OCI-LY1 (cell line): ENCODE measurements around the gene SPO11.

ENCODE experiments used
- H2AFZ ChIP-seq: fragments of 200-600 bp; sonication (generic), shearing (Covaris generic); 2 replicates; pipeline ENCODE4 v1.6.0; 2014; ENCODE audit warnings: antibody characterized with exemption, mild to moderate bottlenecking, low read length
- H3F3A ChIP-seq: fragments of 200-600 bp; sonication (generic), shearing (Covaris generic); 2 replicates; pipeline ENCODE4 v1.6.0; 2014; ENCODE audit warnings: mild to moderate bottlenecking, antibody characterized with exemption, low read length, moderate library complexity; ENCODE audit not compliant: insufficient read depth
- H3K27ac ChIP-seq: fragments of 200-600 bp; sonication (generic); 2 replicates; pipeline ENCODE4 v1.5.1; 2014; ENCODE audit warnings: low read length, mixed run types, mild to moderate bottlenecking, low read depth; ENCODE audit not compliant: poor library complexity, severe bottlenecking
- H3K27me3 ChIP-seq: fragments of 200-600 bp; sonication (generic); 2 replicates; pipeline ENCODE4 v1.6.0; 2014; ENCODE audit warnings: antibody characterized with exemption, mild to moderate bottlenecking, low read length, moderate library complexity; ENCODE audit not compliant: insufficient read depth
- H3K36me3 ChIP-seq: fragments of 200-600 bp; sonication (generic); 2 replicates; pipeline ENCODE4 v1.6.1; 2014; ENCODE audit warnings: mild to moderate bottlenecking, antibody characterized with exemption, low read length, moderate library complexity, mixed read lengths; ENCODE audit not compliant: insufficient read depth
- H3K4me1 ChIP-seq: fragments of 200-600 bp; sonication (generic); 2 replicates; pipeline ENCODE4 v1.5.1; 2014; ENCODE audit warnings: mild to moderate bottlenecking, low read length, moderate library complexity; ENCODE audit not compliant: insufficient read depth, severe bottlenecking
- H3K4me2 ChIP-seq: fragments of 200-600 bp; sonication (generic), shearing (Covaris generic); 2 replicates; pipeline ENCODE4 v1.6.1; 2014; ENCODE audit warnings: low read length
- H3K4me3 ChIP-seq: fragments of 200-600 bp; sonication (generic); 2 replicates; pipeline ENCODE4 v1.5.1; 2014; ENCODE audit warnings: low read length, low read depth, mild to moderate bottlenecking, mixed read lengths; ENCODE audit not compliant: poor library complexity, severe bottlenecking
- H3K79me2 ChIP-seq: fragments of 200-600 bp; shearing (Covaris generic); 2 replicates; pipeline ENCODE4 v1.6.1; 2016; ENCODE audit warnings: mixed run types, low read length, mixed read lengths; ENCODE audit not compliant: insufficient read depth
- H3K9ac ChIP-seq: fragments of 200-600 bp; sonication (generic), shearing (Covaris generic); 2 replicates; pipeline ENCODE4 v1.6.1; 2014; ENCODE audit warnings: mild to moderate bottlenecking, low read length, mixed read lengths
- H3K9me2 ChIP-seq: fragments of 200-600 bp; sonication (generic), shearing (Covaris generic); 2 replicates; pipeline ENCODE4 v1.6.1; 2014; ENCODE audit warnings: low read depth, mild to moderate bottlenecking, low read length, mixed read lengths
- H3K9me3 ChIP-seq: fragments of 200-600 bp; shearing (Covaris generic); 2 replicates; pipeline ENCODE4 v1.6.1; 2014; ENCODE audit warnings: low read length, mixed read lengths
- H4K20me1 ChIP-seq: fragments of 200-600 bp; sonication (generic), shearing (Covaris generic); 2 replicates; pipeline ENCODE4 v1.6.0; 2016; ENCODE audit warnings: mild to moderate bottlenecking, low read length; ENCODE audit not compliant: insufficient read depth
- EZH2 ChIP-seq: fragments of 200-600 bp; sonication (generic), shearing (Covaris generic); IDR thresholded peaks from 2 replicates; pipeline ENCODE4 v1.8.0; 2017; ENCODE audit warnings: borderline replicate concordance, mixed run types, mild to moderate bottlenecking, antibody characterized with exemption, low read length, moderate library complexity, mixed read lengths
- TF ChIP-seq, protein P1 (sequence below): fragments of 200-600 bp; sonication (generic), shearing (Covaris generic); IDR thresholded peaks from 2 replicates; pipeline ENCODE4 v1.5.1; 2017; ENCODE audit warnings: mild to moderate bottlenecking, antibody characterized with exemption, low read length, moderate library complexity, mixed read lengths

The SPO11 gene

GRCh38 chr20:57374343-57374930 is 44.8 kb downstream of the SPO11 start:
- no peaks in the 10 kb centered on the region for H3K9me2 ChIP-seq
- TF ChIP-seq, protein P1, sequence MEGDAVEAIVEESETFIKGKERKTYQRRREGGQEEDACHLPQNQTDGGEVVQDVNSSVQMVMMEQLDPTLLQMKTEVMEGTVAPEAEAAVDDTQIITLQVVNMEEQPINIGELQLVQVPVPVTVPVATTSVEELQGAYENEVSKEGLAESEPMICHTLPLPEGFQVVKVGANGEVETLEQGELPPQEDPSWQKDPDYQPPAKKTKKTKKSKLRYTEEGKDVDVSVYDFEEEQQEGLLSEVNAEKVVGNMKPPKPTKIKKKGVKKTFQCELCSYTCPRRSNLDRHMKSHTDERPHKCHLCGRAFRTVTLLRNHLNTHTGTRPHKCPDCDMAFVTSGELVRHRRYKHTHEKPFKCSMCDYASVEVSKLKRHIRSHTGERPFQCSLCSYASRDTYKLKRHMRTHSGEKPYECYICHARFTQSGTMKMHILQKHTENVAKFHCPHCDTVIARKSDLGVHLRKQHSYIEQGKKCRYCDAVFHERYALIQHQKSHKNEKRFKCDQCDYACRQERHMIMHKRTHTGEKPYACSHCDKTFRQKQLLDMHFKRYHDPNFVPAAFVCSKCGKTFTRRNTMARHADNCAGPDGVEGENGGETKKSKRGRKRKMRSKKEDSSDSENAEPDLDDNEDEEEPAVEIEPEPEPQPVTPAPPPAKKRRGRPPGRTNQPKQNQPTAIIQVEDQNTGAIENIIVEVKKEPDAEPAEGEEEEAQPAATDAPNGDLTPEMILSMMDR: no peak
- H2AFZ ChIP-seq: no peak overlapping the region
- H4K20me1 ChIP-seq: no peaks in the 10 kb centered on the region
- no peaks in the 10 kb centered on the region for H3F3A ChIP-seq
- peaks cover 21% of the 10 kb centered on the region for H3K4me1 ChIP-seq
- no peaks in the 10 kb centered on the region for H3K9me3 ChIP-seq
- peak overlapping the region; percentile 56 for H3K9ac ChIP-seq
- H3K4me3 ChIP-seq: peak overlapping the region; percentile 22
- H3K27me3 ChIP-seq: no peaks in the 10 kb centered on the region
- H3K36me3 ChIP-seq: peaks cover 100% of the 10 kb centered on the region
- H3K4me2 ChIP-seq: peak overlapping the region; percentile 52
- no peaks in the 10 kb centered on the region for H3K79me2 ChIP-seq
- H3K27ac ChIP-seq: peak overlapping the region; percentile 85

- no peaks in the 10 kb centered on the region for H3F3A ChIP-seq
- no peaks in the 10 kb centered on the region for H3K9me3 ChIP-seq
- no peaks in the 10 kb centered on the region for H3K79me2 ChIP-seq
- peak overlapping the region; percentile 52 for H3K4me2 ChIP-seq
- H3K27me3 ChIP-seq: no peaks in the 10 kb centered on the region
- no peaks in the 10 kb centered on the region for H3K9me2 ChIP-seq
- peak overlapping the region; percentile 56 for H3K9ac ChIP-seq
- H3K27ac ChIP-seq: peak overlapping the region; percentile 85
- H4K20me1 ChIP-seq: no peaks in the 10 kb centered on the region
- TF ChIP-seq, protein P1: no peak
- no peak for TF ChIP-seq EZH2
- peaks cover 28% of the 10 kb centered on the region for H3K4me1 ChIP-seq
- no peak overlapping the region for H2AFZ ChIP-seq
- peak overlapping the region; percentile 22 for H3K4me3 ChIP-seq
- peaks cover 100% of the 10 kb centered on the region for H3K36me3 ChIP-seq
Observed at GRCh38 chr20:57374931-57375651, 45.5 kb downstream of the SPO11 start.

DNA sequence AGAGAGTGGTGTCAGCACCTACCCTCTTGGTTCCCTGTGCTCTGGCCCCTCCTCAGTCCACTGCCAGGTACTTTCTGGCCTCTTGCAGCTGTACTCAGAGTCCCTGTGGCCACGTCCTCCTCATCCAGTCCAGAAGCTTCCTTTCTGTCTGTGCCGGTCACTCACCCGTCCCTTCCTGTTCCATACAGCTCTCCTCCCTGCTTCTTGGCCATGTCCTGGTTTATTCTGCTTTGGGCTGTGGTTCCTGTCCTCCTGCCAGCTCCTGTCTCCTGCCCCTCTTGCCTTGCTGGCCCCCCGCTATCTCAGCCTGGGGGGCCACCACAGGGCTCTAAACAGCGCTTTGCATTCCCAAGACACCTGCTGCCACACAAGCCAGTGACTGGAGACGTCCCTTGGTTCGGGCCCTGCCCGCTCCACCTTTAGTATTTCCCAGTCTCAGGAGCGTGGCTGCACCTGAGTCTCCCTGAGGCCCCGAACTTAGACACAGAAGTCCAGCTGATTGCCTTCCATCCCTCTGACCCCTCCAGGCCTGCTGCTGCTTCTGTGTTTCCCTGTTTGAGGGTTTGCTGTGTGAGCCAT is 46.1 kb downstream of the SPO11 start:
- Histone ChIP-seq H2AFZ (no peak overlapping the region), H3F3A (no peaks in the 10 kb centered on the region), H3K36me3 (peaks cover 100% of the 10 kb centered on the region), H3K4me2 (peak overlapping the region; percentile 52; the same call in 1 of the 2 replicates), H4K20me1 (no peaks in the 10 kb centered on the region), H3K4me3 (no peak overlapping the region), H3K9me3 (no peaks in the 10 kb centered on the region), H3K9ac (peak overlapping the region; percentile 56; the same call in 1 of the 2 replicates), H3K79me2 (no peaks in the 10 kb centered on the region), H3K27me3 (no peaks in the 10 kb centered on the region), H3K27ac (peak overlapping the region; percentile 85), H3K4me1 (peaks cover 32% of the 10 kb centered on the region), H3K9me2 (no peaks in the 10 kb centered on the region)
- TF ChIP-seq, protein P1: no peak
